22Rv1 (cell line): ENCODE data around the gene OTUB1.

Experiments used
- CTCF ChIP-seq: fragments of 450-650 bp; IDR thresholded peaks from 2 replicates; pipeline ENCODE4 v1.5.1; 2017; ENCODE audit warnings: mild to moderate bottlenecking
- ZFX ChIP-seq: fragments of 450-650 bp; IDR thresholded peaks from 2 replicates; pipeline ENCODE4 v1.6.1; 2017; ENCODE audit warnings: antibody characterized with exemption, borderline replicate concordance

- TF ChIP-seq CTCF (no peak), ZFX (no peak)
These were observed 48.3 kb upstream of the OTUB1 start for GRCh38 chr11:63937713-63938478.
